H9 (cell line): Measurements from ENCODE around the gene ASXL1. TPM values are rescaled to one million over a fixed set of nuclear protein-coding genes. Genes with fewer than 3 reads are reported as not detected.
"Not testable (repeated sequence)": the region's sequence is repeated elsewhere in the genome, so short reads cannot be mapped to it uniquely, and the experiment has no call there.

Experiments used
- DNase-seq: peaks from one replicate; pipeline ENCODE4 v3.0.0-alpha.2; 2017
- H2AFZ ChIP-seq: one replicate; pipeline ENCODE4 v1.6.1; 2013; ENCODE audit warnings: mild to moderate bottlenecking, low read length, control low read depth, moderate library complexity
- H2AK5ac ChIP-seq: 2 replicates; pipeline ENCODE4 v1.6.1; 2013; ENCODE audit warnings: low read length, control low read depth, mixed read lengths; ENCODE audit not compliant: insufficient read length
- H2BK120ac ChIP-seq: one replicate; pipeline ENCODE4 v1.6.1; 2013; ENCODE audit warnings: low read depth, mild to moderate bottlenecking, low read length, control low read depth, inconsistent platforms; ENCODE audit not compliant: poor library complexity, severe bottlenecking
- H2BK12ac ChIP-seq: 2 replicates; pipeline ENCODE4 v1.6.1; 2013; ENCODE audit warnings: low read length, control low read depth, mixed read lengths, low read depth; ENCODE audit not compliant: insufficient read length
- H2BK15ac ChIP-seq: 2 replicates; pipeline ENCODE4 v1.6.1; 2013; ENCODE audit warnings: low read depth, low read length, control low read depth
- H2BK20ac ChIP-seq: one replicate; pipeline ENCODE4 v1.6.1; 2013; ENCODE audit warnings: low read depth, mild to moderate bottlenecking, low read length, control low read depth, inconsistent platforms; ENCODE audit not compliant: poor library complexity, severe bottlenecking
- H2BK5ac ChIP-seq: 2 replicates; pipeline ENCODE4 v1.6.1; 2013; ENCODE audit warnings: low read length, control low read depth, mixed read lengths; ENCODE audit not compliant: insufficient read length
- H3K14ac ChIP-seq: 2 replicates; pipeline ENCODE4 v1.6.1; 2013; ENCODE audit warnings: low read length, control low read depth; ENCODE audit not compliant: insufficient read depth
- H3K18ac ChIP-seq: 2 replicates; pipeline ENCODE4 v1.6.1; 2013; ENCODE audit warnings: low read depth, mild to moderate bottlenecking, mixed read lengths, low read length, control low read depth; ENCODE audit not compliant: insufficient read length
- H3K23ac ChIP-seq: 2 replicates; pipeline ENCODE4 v1.6.1; 2013; ENCODE audit warnings: low read length, control low read depth, mixed read lengths, low read depth; ENCODE audit not compliant: insufficient read length
- H3K23me2 ChIP-seq: 2 replicates; pipeline ENCODE4 v1.6.1; 2013; ENCODE audit warnings: low read depth, mild to moderate bottlenecking, mixed read lengths, low read length, control low read depth; ENCODE audit not compliant: insufficient read length, poor library complexity, severe bottlenecking
- H3K27ac ChIP-seq: 2 replicates; pipeline ENCODE4 v1.5.1; 2013; ENCODE audit warnings: low read length, control low read depth, mixed read lengths, low read depth; ENCODE audit not compliant: insufficient read length
- H3K27me3 ChIP-seq: 2 replicates; pipeline ENCODE4 v1.6.1; 2013; ENCODE audit warnings: low read length, control low read depth, inconsistent platforms; ENCODE audit not compliant: insufficient read depth
- H3K4ac ChIP-seq: 2 replicates; pipeline ENCODE4 v1.6.1; 2013; ENCODE audit warnings: low read depth, mild to moderate bottlenecking, control low read depth, inconsistent platforms, low read length, moderate library complexity
- H3K4me1 ChIP-seq: 2 replicates; pipeline ENCODE4 v1.6.1; 2013; ENCODE audit warnings: low read length, control low read depth, inconsistent platforms; ENCODE audit not compliant: insufficient read depth
- H3K4me2 ChIP-seq: 2 replicates; pipeline ENCODE4 v1.6.1; 2013; ENCODE audit warnings: low read length, control low read depth, mixed read lengths; ENCODE audit not compliant: insufficient read length, insufficient read depth
- H3K56ac ChIP-seq: 2 replicates; pipeline ENCODE4 v1.6.1; 2013; ENCODE audit warnings: low read depth, mild to moderate bottlenecking, mixed read lengths, low read length, control low read depth; ENCODE audit not compliant: insufficient read length
- H3K79me1 ChIP-seq: 2 replicates; pipeline ENCODE4 v1.6.1; 2013; ENCODE audit warnings: low read depth, mild to moderate bottlenecking, moderate library complexity, low read length, control low read depth, inconsistent platforms; ENCODE audit not compliant: insufficient read depth, poor library complexity, severe bottlenecking
- H3K79me2 ChIP-seq: 2 replicates; pipeline ENCODE4 v1.6.1; 2013; ENCODE audit warnings: low read length, control low read depth, inconsistent platforms; ENCODE audit not compliant: insufficient read depth
- H3K9ac ChIP-seq: 2 replicates; pipeline ENCODE4 v1.6.1; 2013; ENCODE audit warnings: low read length, control low read depth, mixed read lengths; ENCODE audit not compliant: insufficient read length; ENCODE audit errors: extremely low read depth
- H3K9me3 ChIP-seq: one replicate; pipeline ENCODE4 v1.6.1; 2013; ENCODE audit warnings: low read depth, low read length, inconsistent platforms; ENCODE audit not compliant: control insufficient read depth
- H3T11ph ChIP-seq: one replicate; pipeline ENCODE4 v1.6.1; 2013; ENCODE audit warnings: mild to moderate bottlenecking, low read length, control low read depth, inconsistent platforms
- H4K20me1 ChIP-seq: one replicate; pipeline ENCODE4 v1.6.1; 2013; ENCODE audit not compliant: control insufficient read depth, insufficient read length, insufficient read depth
- H4K5ac ChIP-seq: 2 replicates; pipeline ENCODE4 v1.6.1; 2013; ENCODE audit warnings: low read depth, mild to moderate bottlenecking, mixed read lengths, low read length, control low read depth; ENCODE audit not compliant: insufficient read length
- H4K8ac ChIP-seq: replicated peaks from 2 replicates; pipeline ENCODE4 v1.6.1; 2013; ENCODE audit warnings: low read length, control low read depth, mixed read lengths, low read depth; ENCODE audit not compliant: insufficient read length
- H4K91ac ChIP-seq: 2 replicates; pipeline ENCODE4 v1.6.1; 2013; ENCODE audit warnings: low read depth, mild to moderate bottlenecking, moderate library complexity, mixed read lengths, low read length, control low read depth; ENCODE audit not compliant: insufficient read length
- H3K27ac Mint-ChIP-seq, 3 experiments: 2 replicates in 2 of 3; 3 replicates in 1 of 3; pipeline ENCODE4 v1.8.0; 2020 to 2021; ENCODE audit warnings: mixed read lengths in 3 of 3, mild to moderate bottlenecking in 1 of 3, moderate library complexity in 1 of 3
- H3K27me3 Mint-ChIP-seq: 2 replicates; pipeline ENCODE4 v1.8.0; 2021; ENCODE audit warnings: low read depth, mild to moderate bottlenecking, moderate library complexity, mixed read lengths
- H3K36me3 Mint-ChIP-seq, 3 experiments: 2 replicates in 2 of 3; 3 replicates in 1 of 3; pipeline ENCODE4 v1.8.0; 2020 to 2021; ENCODE audit warnings: low read depth in 3 of 3, mixed read lengths in 3 of 3; ENCODE audit not compliant: insufficient read depth in 1 of 3
- H3K4me1 Mint-ChIP-seq, 2 experiments: 2 replicates each; pipeline ENCODE4 v1.8.0; 2020; ENCODE audit warnings: mixed read lengths in 2 of 2
- H3K4me3 Mint-ChIP-seq, 2 experiments: 2 replicates in 1 of 2; 3 replicates in 1 of 2; pipeline ENCODE4 v1.8.0; 2020 to 2021; ENCODE audit warnings: mild to moderate bottlenecking in 2 of 2, mixed read lengths in 2 of 2, moderate library complexity in 1 of 2
- H3K9me3 Mint-ChIP-seq, 2 experiments: 2 replicates in 1 of 2; 3 replicates in 1 of 2; pipeline ENCODE4 v1.8.0; 2020; ENCODE audit warnings: mild to moderate bottlenecking in 2 of 2, mixed read lengths in 2 of 2, moderate library complexity in 1 of 2
- CTCF ChIP-seq: fragments of 200-600 bp; sonication (generic); conservative IDR thresholded peaks from 3 replicates; pipeline ENCODE4 v1.8.0; 2021; ENCODE audit warnings: antibody characterized with exemption, mild to moderate bottlenecking
- WGBS: extraction: QIAGEN DNeasy Blood & Tissue Kit; methylation state at CpG from one replicate; pipeline ENCODE4 v1.1.7; 2013; ENCODE audit warnings: missing lambda C conversion rate, low lambda C conversion rate, mixed read lengths; ENCODE audit not compliant: insufficient read length; ENCODE audit errors: extremely low coverage; 5-methylcytosine and 5-hydroxymethylcytosine counted together
- total RNA-seq: library from RNA; stranded (reverse); gene quantifications from 2 replicates; pipeline ENCODE4 v1.2.1, GENCODE V29; 2021

ASXL1 gene
- total RNA-seq, 1 experiment from 2014 or later = 39.5 TPM

GRCh38 chr20:32339116-32339515 is 19.0 kb upstream of the ASXL1 start:
- Histone ChIP-seq H3K4me1 (peaks cover 3% of the 10 kb centered on the region; the same call in 1 of the 2 replicates), H2AK5ac (no peak overlapping the region), H3K27ac (no peak overlapping the region), H3K23me2 (no peaks in the 10 kb centered on the region), H2AFZ (no peak overlapping the region), H3T11ph (no peak overlapping the region), H4K20me1 (no peaks in the 10 kb centered on the region), H2BK20ac (no peak overlapping the region), H3K23ac (no peak overlapping the region), H3K18ac (no peak overlapping the region), H3K14ac (no peak overlapping the region), H3K9me3 (no peaks in the 10 kb centered on the region), H3K79me1 (no peaks in the 10 kb centered on the region), H4K91ac (no peak overlapping the region), H4K8ac (no peak overlapping the region), H3K4me2 (no peak overlapping the region), H2BK5ac (no peak overlapping the region), H2BK120ac (no peak overlapping the region), H3K9ac (no peak overlapping the region), H3K56ac (no peak overlapping the region), H3K4ac (no peak overlapping the region), H2BK15ac (no peak overlapping the region), H3K27me3 (no peaks in the 10 kb centered on the region), H2BK12ac (no peak overlapping the region), H4K5ac (no peak overlapping the region), H3K79me2 (no peaks in the 10 kb centered on the region)
- Mint-ChIP-seq H3K4me3 (no peak overlapping the region), H3K36me3 (peaks cover 0 to 3% (median 0%) of the 10 kb centered on the region in 3 experiments; a peak in 2 of 7 replicates), H3K9me3 (no peaks in the 10 kb centered on the region), H3K4me1 (peaks cover 5 to 9% of the 10 kb centered on the region in 2 experiments), H3K27ac (peak overlapping the region in 2 of 3 experiments; percentile 7 to 36; a peak in 1 of 7 replicates), H3K27me3 (peaks cover 6% of the 10 kb centered on the region)
- no CpG with 5 or more reads among the region's 2 CpGs for WGBS
- no peak for DNase-seq
- TF ChIP-seq CTCF = no peak

- not testable (repeated sequence) for H3K27ac Mint-ChIP-seq
Observed at GRCh38 chr20:32341053-32341452, 17.1 kb upstream of the ASXL1 start.

More at GRCh38 chr20:32341053-32341452, 17.1 kb upstream of the ASXL1 start:
- not testable (repeated sequence) for H4K8ac ChIP-seq, H3K18ac ChIP-seq, H4K5ac ChIP-seq, H3K9me3 ChIP-seq, DNase-seq, H3K27me3 Mint-ChIP-seq, H4K91ac ChIP-seq, H3K27me3 ChIP-seq, H2BK5ac ChIP-seq, H2AFZ ChIP-seq, H2BK20ac ChIP-seq, H2BK120ac ChIP-seq, H3K9ac ChIP-seq, H4K20me1 ChIP-seq, H3K9me3 Mint-ChIP-seq, H3K36me3 Mint-ChIP-seq, H3K79me1 ChIP-seq, H3T11ph ChIP-seq, H3K23me2 ChIP-seq, H3K14ac ChIP-seq, H3K56ac ChIP-seq, H3K4me2 ChIP-seq, H2AK5ac ChIP-seq, H2BK15ac ChIP-seq, H2BK12ac ChIP-seq, H3K4me3 Mint-ChIP-seq, H3K23ac ChIP-seq, H3K4ac ChIP-seq, H3K4me1 ChIP-seq, H3K79me2 ChIP-seq, H3K27ac ChIP-seq
- peaks cover 15 to 19% of the 10 kb centered on the region in 2 experiments for H3K4me1 Mint-ChIP-seq
- WGBS = no CpG with 5 or more reads among the region's 2 CpGs
